Neuronal stem cell (in vitro differentiated cells): Measurements from ENCODE around the gene TYW1B.
"Not testable (repeated sequence)": the region's sequence is repeated elsewhere in the genome, so short reads cannot be mapped to it uniquely, and the experiment has no call there.

ENCODE experiments used
- DNase-seq: peaks from one replicate; pipeline ENCODE4 v3.0.0-alpha.2; 2013; ENCODE audit warnings: low spot score
- H2AFZ ChIP-seq: one replicate; pipeline ENCODE4 v1.6.1; 2013; ENCODE audit warnings: mild to moderate bottlenecking, low read length, inconsistent platforms
- H2AK5ac ChIP-seq: 2 replicates; pipeline ENCODE4 v1.6.1; 2013; ENCODE audit warnings: low read depth, mild to moderate bottlenecking, inconsistent platforms, low read length, moderate library complexity, mixed read lengths
- H2BK120ac ChIP-seq: 2 replicates; pipeline ENCODE4 v1.6.1; 2013; ENCODE audit warnings: low read depth, mild to moderate bottlenecking, inconsistent platforms, low read length, moderate library complexity, mixed read lengths
- H2BK12ac ChIP-seq: one replicate; pipeline ENCODE4 v1.6.1; 2013; ENCODE audit warnings: low read length, inconsistent platforms
- H2BK15ac ChIP-seq: 2 replicates; pipeline ENCODE4 v1.6.1; 2013; ENCODE audit warnings: mild to moderate bottlenecking, low read length, inconsistent platforms, mixed read lengths
- H2BK5ac ChIP-seq: one replicate; pipeline ENCODE4 v1.6.1; 2013; ENCODE audit warnings: inconsistent platforms, mild to moderate bottlenecking, low read length, moderate library complexity
- H3K14ac ChIP-seq: one replicate; pipeline ENCODE4 v1.6.1; 2013; ENCODE audit warnings: low read length, inconsistent platforms
- H3K18ac ChIP-seq: 2 replicates; pipeline ENCODE4 v1.6.1; 2013; ENCODE audit warnings: low read length, inconsistent platforms
- H3K23ac ChIP-seq: 2 replicates; pipeline ENCODE4 v1.6.1; 2013; ENCODE audit warnings: low read depth, mild to moderate bottlenecking, mixed read lengths, low read length, inconsistent platforms; ENCODE audit not compliant: poor library complexity
- H3K27ac ChIP-seq: replicated peaks from 3 replicates; pipeline ENCODE4 v1.5.1; 2013; ENCODE audit warnings: low read length, inconsistent platforms
- H3K27me3 ChIP-seq, 3 experiments: 2 replicates each; pipeline ENCODE4 v1.6.1; 2013; ENCODE audit warnings: low read length in 3 of 3, mild to moderate bottlenecking in 2 of 3, inconsistent platforms in 1 of 3, low read depth in 1 of 3, mixed read lengths in 1 of 3, moderate library complexity in 1 of 3; ENCODE audit not compliant: control insufficient read depth in 3 of 3, insufficient read depth in 3 of 3
- H3K36me3 ChIP-seq, 2 donors: replicated peaks in 1 of 2; 2 replicates each; pipeline ENCODE4 v1.6.1; 2013; ENCODE audit warnings: low read length in 2 of 2; ENCODE audit not compliant: control insufficient read depth in 2 of 2, insufficient read depth in 2 of 2
- H3K4ac ChIP-seq: 2 replicates; pipeline ENCODE4 v1.6.1; 2013; ENCODE audit warnings: inconsistent platforms, mild to moderate bottlenecking, low read length, moderate library complexity
- H3K4me1 ChIP-seq, 2 donors: 1 replicate in 1 of 2; 2 replicates in 1 of 2; pipeline ENCODE4 v1.6.1; 2013; ENCODE audit warnings: low read length in 2 of 2, low read depth in 1 of 2; ENCODE audit not compliant: control insufficient read depth in 2 of 2, insufficient read depth in 1 of 2
- H3K4me2 ChIP-seq: one replicate; pipeline ENCODE4 v1.6.1; 2013; ENCODE audit warnings: mild to moderate bottlenecking, low read length, inconsistent platforms; ENCODE audit not compliant: insufficient read depth, poor library complexity, severe bottlenecking
- H3K4me3 ChIP-seq, 2 donors: 2 replicates each; pipeline ENCODE4 v1.5.1; 2013; ENCODE audit warnings: low read length in 2 of 2, mild to moderate bottlenecking in 2 of 2, inconsistent platforms in 1 of 2, moderate library complexity in 1 of 2
- H3K79me1 ChIP-seq: one replicate; pipeline ENCODE4 v1.6.1; 2013; ENCODE audit warnings: low read depth, mild to moderate bottlenecking, inconsistent platforms, low read length, moderate library complexity
- H3K9ac ChIP-seq: one replicate; pipeline ENCODE4 v1.6.1; 2013; ENCODE audit warnings: mild to moderate bottlenecking, low read depth, low read length, inconsistent platforms; ENCODE audit not compliant: poor library complexity
- H3K9me3 ChIP-seq, 2 donors: replicated peaks in 1 of 2; 2 replicates each; pipeline versions ENCODE3 to v1.6.1; 2013; ENCODE audit warnings: low read length in 2 of 2, mild to moderate bottlenecking in 2 of 2, inconsistent platforms in 1 of 2, low read depth in 1 of 2, mixed read lengths in 1 of 2, moderate library complexity in 1 of 2; ENCODE audit not compliant: control insufficient read depth in 2 of 2, insufficient read depth in 1 of 2
- H4K8ac ChIP-seq: one replicate; pipeline ENCODE4 v1.6.1; 2013; ENCODE audit warnings: low read depth, mild to moderate bottlenecking, inconsistent platforms, low read length, moderate library complexity
- H4K91ac ChIP-seq: one replicate; pipeline ENCODE4 v1.6.1; 2013; ENCODE audit warnings: low read length, low read depth, mild to moderate bottlenecking, inconsistent platforms; ENCODE audit not compliant: poor library complexity
- WGBS, 2 donors: extraction: QIAGEN DNeasy Blood & Tissue Kit; methylation state at CpG; one replicate each; pipeline ENCODE4 v1.1.7; 2013; ENCODE audit warnings: missing lambda C conversion rate in 2 of 2, mixed read lengths in 1 of 2; ENCODE audit not compliant: insufficient read length in 2 of 2, insufficient replicate concordance in 1 of 2; ENCODE audit errors: extremely low coverage in 2 of 2; 5-methylcytosine and 5-hydroxymethylcytosine counted together

Gene TYW1B

GRCh38 chr7:72705693-72706092 is 122.3 kb downstream of the TYW1B start:
- H3K23ac ChIP-seq, H4K8ac ChIP-seq, H3K4me2 ChIP-seq, H3K14ac ChIP-seq, H2AK5ac ChIP-seq, DNase-seq, H3K36me3 ChIP-seq, H2AFZ ChIP-seq, H3K9ac ChIP-seq, H2BK5ac ChIP-seq, H2BK12ac ChIP-seq, H3K27me3 ChIP-seq, H2BK15ac ChIP-seq, H3K4me1 ChIP-seq, H4K91ac ChIP-seq, H3K4ac ChIP-seq, H3K18ac ChIP-seq, H3K27ac ChIP-seq, H3K4me3 ChIP-seq, H3K79me1 ChIP-seq, H2BK120ac ChIP-seq, H3K9me3 ChIP-seq: not testable (repeated sequence)
- no CpG with 5 or more reads among the region's 4 CpGs for WGBS, 2 donors

- DNase-seq = peak; percentile 17
- no CpG with 5 or more reads among the region's 3 CpGs for WGBS, 2 donors
These were observed 123.1 kb downstream of the TYW1B start for GRCh38 chr7:72704894-72705293.

GRCh38 chr7:72700548-72700947 is 127.5 kb downstream of the TYW1B start:
- not testable (repeated sequence) for H3K4ac ChIP-seq, H3K4me3 ChIP-seq, H4K91ac ChIP-seq, H4K8ac ChIP-seq, H3K4me1 ChIP-seq, H2BK5ac ChIP-seq, H2BK12ac ChIP-seq, H3K4me2 ChIP-seq, H2AK5ac ChIP-seq, H2BK15ac ChIP-seq, DNase-seq, H3K14ac ChIP-seq, H2BK120ac ChIP-seq, H3K23ac ChIP-seq, H3K27ac ChIP-seq, H2AFZ ChIP-seq, H3K27me3 ChIP-seq, H3K9ac ChIP-seq, H3K9me3 ChIP-seq, H3K36me3 ChIP-seq, H3K18ac ChIP-seq, H3K79me1 ChIP-seq
- WGBS, 2 donors = no CpG with 5 or more reads among the region's 1 CpG

More at GRCh38 chr7:72704894-72705293, 123.1 kb downstream of the TYW1B start:
- Histone ChIP-seq H3K23ac (no peak overlapping the region), H3K9ac (no peak overlapping the region), H3K27me3 (no peaks in the 10 kb centered on the region), H3K4ac (no peak overlapping the region), H2BK120ac (no peak overlapping the region), H2AK5ac (no peak overlapping the region), H4K91ac (no peak overlapping the region), H2BK12ac (no peak overlapping the region), H3K4me2 (no peak overlapping the region), H3K18ac (no peak overlapping the region), H2BK5ac (no peak overlapping the region), H4K8ac (no peak overlapping the region), H3K4me3 (no peak overlapping the region), H3K79me1 (no peaks in the 10 kb centered on the region), H3K14ac (no peak overlapping the region), H2BK15ac (no peak overlapping the region), H3K27ac (no peak overlapping the region), H3K36me3 (no peaks in the 10 kb centered on the region), H3K4me1 (peaks cover 1 to 4% of the 10 kb centered on the region in 2 donors), H2AFZ (no peak overlapping the region), H3K9me3 (peaks cover 0 to 3% of the 10 kb centered on the region in 2 donors)

GRCh38 chr7:72697066-72697465 is 130.9 kb downstream of the TYW1B start:
- not testable (repeated sequence) for H3K27me3 ChIP-seq, H2BK120ac ChIP-seq, H2BK12ac ChIP-seq, H3K18ac ChIP-seq, H2AK5ac ChIP-seq, H3K4me1 ChIP-seq, H4K8ac ChIP-seq, H3K9ac ChIP-seq, H2BK15ac ChIP-seq, H3K27ac ChIP-seq, H3K4ac ChIP-seq, H3K79me1 ChIP-seq, H3K23ac ChIP-seq, H2AFZ ChIP-seq, H2BK5ac ChIP-seq, H3K4me3 ChIP-seq, H4K91ac ChIP-seq, H3K9me3 ChIP-seq, H3K14ac ChIP-seq, DNase-seq, H3K4me2 ChIP-seq, H3K36me3 ChIP-seq
- WGBS, 2 donors = no CpG with 5 or more reads among the region's 1 CpG
